Choroid plexus epithelial cell (primary cell): ENCODE data around the gene TNFRSF4.

Source experiments
- DNase-seq: peaks from one replicate; pipeline ENCODE4 v3.0.0-alpha.2; 2010; ENCODE audit warnings: low read depth
- H3K4me3 ChIP-seq: 2 replicates; pipeline ENCODE4 v1.5.1; 2011; ENCODE audit warnings: low read depth, mild to moderate bottlenecking, control low read depth, low read length, moderate library complexity
- CTCF ChIP-seq: conservative IDR thresholded peaks from 2 replicates; pipeline ENCODE4 v1.5.1; 2011; ENCODE audit warnings: low read depth, mild to moderate bottlenecking, control low read depth, inconsistent platforms, low read length, moderate library complexity

The TNFRSF4 gene

GRCh38 chr1:1216770-1217620 lies 3.0 kb upstream of the TNFRSF4 start:
- H3K4me3 ChIP-seq: no peak overlapping the region
- no peak for TF ChIP-seq CTCF
- no peak for DNase-seq

GRCh38 chr1:1215881-1216605 lies 2.1 kb upstream of the TNFRSF4 start:
- DNase-seq: no peak
- TF ChIP-seq CTCF: no peak
- no peak overlapping the region for H3K4me3 ChIP-seq

- peak; percentile 22 for DNase-seq
- H3K4me3 ChIP-seq: no peak overlapping the region
- no peak for TF ChIP-seq CTCF
Measured at GRCh38 chr1:1215080-1215676, 1.2 kb upstream of the TNFRSF4 start.

- no peak overlapping the region for H3K4me3 ChIP-seq
- no peak for DNase-seq
- no peak for TF ChIP-seq CTCF
Measured at GRCh38 chr1:1212780-1213344, 1.1 kb downstream of the TNFRSF4 start.

GRCh38 chr1:1211541-1212441 lies 2.2 kb downstream of the TNFRSF4 start:
- no peak overlapping the region for H3K4me3 ChIP-seq
- no peak for DNase-seq
- no peak for TF ChIP-seq CTCF
